ENCODE results near the gene CDH16.

DNA sequence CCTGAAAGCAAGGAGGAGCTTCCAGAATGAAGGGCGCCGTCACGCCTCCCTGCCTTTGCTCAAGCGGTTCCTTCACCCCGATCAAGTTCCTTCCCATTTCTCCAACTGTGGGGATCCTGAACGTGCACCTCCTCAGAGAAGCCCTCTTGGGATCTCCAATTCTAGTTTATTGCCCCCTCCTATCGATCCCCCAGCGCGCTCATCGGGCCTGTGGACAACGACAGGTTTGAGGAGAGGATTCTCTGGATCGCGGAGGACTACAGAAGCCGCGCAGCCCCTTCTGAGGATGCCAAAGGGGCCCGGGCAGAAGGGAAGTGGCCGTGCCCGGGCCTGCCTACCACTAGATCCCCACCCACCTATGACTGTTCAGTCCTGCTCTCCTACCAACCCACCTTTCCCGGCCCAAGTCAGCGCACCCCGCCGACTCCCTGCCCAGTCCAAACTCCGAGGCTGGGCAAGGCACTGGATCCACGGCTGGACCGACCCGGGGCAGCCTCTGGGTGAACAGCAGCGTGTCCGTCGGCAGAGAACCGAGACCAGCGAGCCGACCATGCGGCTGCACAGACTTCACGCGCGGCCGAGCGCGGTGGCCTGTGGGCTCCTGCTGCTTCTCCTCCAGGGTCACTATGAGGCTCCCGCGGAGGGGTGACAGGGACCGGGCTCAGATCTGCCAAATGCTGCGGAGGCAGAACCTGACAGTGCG, 29.6 kb upstream of the CDH16 start:
- TF ChIP-seq ZFX (IDR thresholded peaks at IDR 0.05) = no peak
- TF ChIP-seq, protein P1, sequence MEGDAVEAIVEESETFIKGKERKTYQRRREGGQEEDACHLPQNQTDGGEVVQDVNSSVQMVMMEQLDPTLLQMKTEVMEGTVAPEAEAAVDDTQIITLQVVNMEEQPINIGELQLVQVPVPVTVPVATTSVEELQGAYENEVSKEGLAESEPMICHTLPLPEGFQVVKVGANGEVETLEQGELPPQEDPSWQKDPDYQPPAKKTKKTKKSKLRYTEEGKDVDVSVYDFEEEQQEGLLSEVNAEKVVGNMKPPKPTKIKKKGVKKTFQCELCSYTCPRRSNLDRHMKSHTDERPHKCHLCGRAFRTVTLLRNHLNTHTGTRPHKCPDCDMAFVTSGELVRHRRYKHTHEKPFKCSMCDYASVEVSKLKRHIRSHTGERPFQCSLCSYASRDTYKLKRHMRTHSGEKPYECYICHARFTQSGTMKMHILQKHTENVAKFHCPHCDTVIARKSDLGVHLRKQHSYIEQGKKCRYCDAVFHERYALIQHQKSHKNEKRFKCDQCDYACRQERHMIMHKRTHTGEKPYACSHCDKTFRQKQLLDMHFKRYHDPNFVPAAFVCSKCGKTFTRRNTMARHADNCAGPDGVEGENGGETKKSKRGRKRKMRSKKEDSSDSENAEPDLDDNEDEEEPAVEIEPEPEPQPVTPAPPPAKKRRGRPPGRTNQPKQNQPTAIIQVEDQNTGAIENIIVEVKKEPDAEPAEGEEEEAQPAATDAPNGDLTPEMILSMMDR (conservative IDR thresholded peaks at IDR 0.05) = no peak
